ENCODE data around the gene CUL9.

- TF ChIP-seq CTCF (IDR thresholded peaks at IDR 0.05; ENCODE audit: insufficient read depth, low read depth, low read length) (no peak), EZH2 (IDR thresholded peaks at IDR 0.05; ENCODE audit: insufficient read depth, low read length) (no peak)
These were observed 35.4 kb downstream of the CUL9 start for GRCh38 chr6:43217351-43217750.

Data from astrocyte (in vitro differentiated cells and primary cell).